ENCODE data around the gene ZDHHC14. TPM values are rescaled to one million over a fixed set of nuclear protein-coding genes. Genes with fewer than 3 reads are reported as not detected.

The ZDHHC14 gene
- total RNA-seq, 1 experiment from 2014 or later = 1.7 TPM

GRCh38 chr6:157527471-157527907 lies 146.5 kb downstream of the ZDHHC14 start:
- Histone ChIP-seq H4K91ac (ENCODE audit: insufficient read length, low read depth, low read length) (peak overlapping the region; percentile 22), H3K79me2 (ENCODE audit: insufficient read depth, low read length) (no peaks in the 10 kb centered on the region), H2AK5ac (ENCODE audit: insufficient read length, low read length) (no peak overlapping the region), H3K56ac (ENCODE audit: insufficient read length, low read depth, low read length) (no peak overlapping the region), H3K23ac (ENCODE audit: insufficient read length, low read depth, low read length) (no peak overlapping the region), H2BK5ac (ENCODE audit: insufficient read length, low read length) (no peak overlapping the region), H3K27me3 (ENCODE audit: insufficient read depth, low read length) (no peaks in the 10 kb centered on the region), H3K4me1 (ENCODE audit: insufficient read depth, low read length) (peaks cover 12% of the 10 kb centered on the region; the same call in 1 of the 2 replicates), H2BK15ac (ENCODE audit: low read depth, low read length) (no peak overlapping the region), H2BK120ac (ENCODE audit: low read depth, low read length, poor library complexity, severe bottlenecking) (no peak overlapping the region), H4K8ac (replicated peaks; ENCODE audit: insufficient read length, low read depth, low read length) (no peak overlapping the region), H3K9ac (ENCODE audit: extremely low read depth, insufficient read length, low read length) (no peak overlapping the region), H4K5ac (ENCODE audit: insufficient read length, low read depth, low read length) (no peak overlapping the region), H2BK20ac (ENCODE audit: low read depth, low read length, poor library complexity, severe bottlenecking) (no peak overlapping the region), H4K20me1 (ENCODE audit: control insufficient read depth, insufficient read depth, insufficient read length) (no peaks in the 10 kb centered on the region), H3K9me3 (ENCODE audit: control insufficient read depth, low read depth, low read length) (no peaks in the 10 kb centered on the region), H2BK12ac (ENCODE audit: insufficient read length, low read depth, low read length) (no peak overlapping the region), H3T11ph (ENCODE audit: low read length) (no peak overlapping the region), H3K27ac (ENCODE audit: insufficient read length, low read depth, low read length) (no peak overlapping the region), H3K23me2 (ENCODE audit: insufficient read length, low read depth, low read length, poor library complexity, severe bottlenecking) (no peaks in the 10 kb centered on the region), H3K14ac (ENCODE audit: insufficient read depth, low read length) (no peak overlapping the region), H2AFZ (ENCODE audit: low read length) (no peak overlapping the region), H3K18ac (ENCODE audit: insufficient read length, low read depth, low read length) (no peak overlapping the region), H3K4me2 (ENCODE audit: insufficient read depth, insufficient read length, low read length) (no peak overlapping the region), H3K4ac (ENCODE audit: low read depth, low read length) (no peak overlapping the region), H3K79me1 (ENCODE audit: insufficient read depth, low read depth, low read length, poor library complexity, severe bottlenecking) (no peaks in the 10 kb centered on the region)
- Mint-ChIP-seq H3K27ac (no peak overlapping the region), H3K4me3 (no peak overlapping the region), H3K4me1 (peaks cover 21% of the 10 kb centered on the region in 2 experiments), H3K9me3 (peaks cover 0 to 4% of the 10 kb centered on the region in 2 experiments; a peak in 2 of 5 replicates), H3K27me3 (ENCODE audit: low read depth) (peaks cover 4% of the 10 kb centered on the region), H3K36me3 (ENCODE audit: insufficient read depth in 1 of 3, low read depth in 3 of 3) (no peaks in the 10 kb centered on the region)
- DNase-seq = no peak
- TF ChIP-seq, protein P1, sequence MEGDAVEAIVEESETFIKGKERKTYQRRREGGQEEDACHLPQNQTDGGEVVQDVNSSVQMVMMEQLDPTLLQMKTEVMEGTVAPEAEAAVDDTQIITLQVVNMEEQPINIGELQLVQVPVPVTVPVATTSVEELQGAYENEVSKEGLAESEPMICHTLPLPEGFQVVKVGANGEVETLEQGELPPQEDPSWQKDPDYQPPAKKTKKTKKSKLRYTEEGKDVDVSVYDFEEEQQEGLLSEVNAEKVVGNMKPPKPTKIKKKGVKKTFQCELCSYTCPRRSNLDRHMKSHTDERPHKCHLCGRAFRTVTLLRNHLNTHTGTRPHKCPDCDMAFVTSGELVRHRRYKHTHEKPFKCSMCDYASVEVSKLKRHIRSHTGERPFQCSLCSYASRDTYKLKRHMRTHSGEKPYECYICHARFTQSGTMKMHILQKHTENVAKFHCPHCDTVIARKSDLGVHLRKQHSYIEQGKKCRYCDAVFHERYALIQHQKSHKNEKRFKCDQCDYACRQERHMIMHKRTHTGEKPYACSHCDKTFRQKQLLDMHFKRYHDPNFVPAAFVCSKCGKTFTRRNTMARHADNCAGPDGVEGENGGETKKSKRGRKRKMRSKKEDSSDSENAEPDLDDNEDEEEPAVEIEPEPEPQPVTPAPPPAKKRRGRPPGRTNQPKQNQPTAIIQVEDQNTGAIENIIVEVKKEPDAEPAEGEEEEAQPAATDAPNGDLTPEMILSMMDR (conservative IDR thresholded peaks at IDR 0.05) = no peak
- WGBS (ENCODE audit: extremely low coverage, insufficient read length, low lambda C conversion rate) = no CpG with 5 or more reads among the region's 4 CpGs

Measured in H9 (cell line).